Colonic mucosa (tissue), 4 donors: ENCODE results near the gene ETV6. TPM values are rescaled to one million over a fixed set of nuclear protein-coding genes. Genes with fewer than 3 reads are reported as not detected.

ENCODE experiments used
- DNase-seq: peaks from one replicate; pipeline ENCODE4 v3.0.0-alpha.2; 2020
- H3K27ac ChIP-seq: fragments of 200-600 bp; one replicate; pipeline ENCODE4 v1.8.0; 2021
- H3K27me3 ChIP-seq: fragments of 200-600 bp; one replicate; pipeline ENCODE4 v1.8.0; 2021
- H3K36me3 ChIP-seq: fragments of 200-600 bp; one replicate; pipeline ENCODE4 v1.8.0; 2021
- H3K4me1 ChIP-seq: fragments of 200-600 bp; one replicate; pipeline ENCODE4 v1.8.0; 2021; ENCODE audit warnings: mild to moderate bottlenecking
- H3K4me3 ChIP-seq: fragments of 200-600 bp; one replicate; pipeline ENCODE4 v1.8.0; 2021
- H3K9ac ChIP-seq, 2 donors: one replicate each; pipeline ENCODE4 v1.7.0; 2013; ENCODE audit warnings: control low read depth in 2 of 2, low read depth in 2 of 2, low read length in 2 of 2
- H3K9me3 ChIP-seq: fragments of 200-600 bp; one replicate; pipeline ENCODE4 v1.8.0; 2021
- intact Hi-C: fragments of 100-400 bp; cut with DNase I; formaldehyde crosslinking; loops from one replicate; pipeline ENCODE4 v1.14.1; 2022
- total RNA-seq, 2 donors: library from RNA; stranded (reverse); fragmentation: NEBNext Ultra II Directional in 1 of 2; extraction: Animal tissue kit (Norgen Biotek cat#: 25700) in 1 of 2; gene quantifications; one replicate each; pipeline ENCODE4 v1.2.1, GENCODE V29; 2021
- TF ChIP-seq, protein P1 (sequence below): fragments of 200-600 bp; IDR thresholded peaks from one replicate; pipeline ENCODE4 v1.8.0; 2022; ENCODE audit warnings: antibody characterized with exemption, mild to moderate bottlenecking
- donor health status: healthy.
- donor health status: DM: no; HTN: no; CAD: no.
- donor health status: DM: no; HTN: no; CAD: no.

Gene ETV6
- total RNA-seq, 2 donors from 2014 or later = 49.2 to 73.1 TPM

DNA sequence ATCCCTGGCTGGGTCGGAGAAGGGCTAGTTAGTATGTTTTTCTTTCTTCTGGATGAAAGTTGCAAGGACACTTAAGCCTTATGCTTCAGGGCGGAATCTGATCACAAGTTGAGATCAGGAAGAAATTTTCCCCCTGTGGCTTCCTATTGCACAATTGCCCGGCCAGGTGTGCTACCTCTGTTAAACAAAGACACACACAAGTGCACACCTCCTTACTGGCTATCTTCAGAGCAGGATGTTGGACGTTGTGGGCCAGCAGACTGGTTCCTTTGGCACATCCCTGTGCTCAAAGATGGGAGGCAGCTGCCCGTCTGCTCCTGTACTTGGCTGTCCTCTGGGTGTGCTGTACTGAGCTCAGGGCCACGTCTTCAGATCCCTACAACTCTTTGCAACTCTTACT is 19.1 kb downstream of the ETV6 start:
- no peak for DNase-seq
- Histone ChIP-seq H3K27me3 (no peaks in the 10 kb centered on the region), H3K27ac (no peak overlapping the region), H3K9ac (no peak overlapping the region), H3K4me3 (no peak overlapping the region), H3K4me1 (no peaks in the 10 kb centered on the region), H3K36me3 (no peaks in the 10 kb centered on the region), H3K9me3 (no peaks in the 10 kb centered on the region)
- intact Hi-C loops = no loop called here
- TF ChIP-seq, protein P1, sequence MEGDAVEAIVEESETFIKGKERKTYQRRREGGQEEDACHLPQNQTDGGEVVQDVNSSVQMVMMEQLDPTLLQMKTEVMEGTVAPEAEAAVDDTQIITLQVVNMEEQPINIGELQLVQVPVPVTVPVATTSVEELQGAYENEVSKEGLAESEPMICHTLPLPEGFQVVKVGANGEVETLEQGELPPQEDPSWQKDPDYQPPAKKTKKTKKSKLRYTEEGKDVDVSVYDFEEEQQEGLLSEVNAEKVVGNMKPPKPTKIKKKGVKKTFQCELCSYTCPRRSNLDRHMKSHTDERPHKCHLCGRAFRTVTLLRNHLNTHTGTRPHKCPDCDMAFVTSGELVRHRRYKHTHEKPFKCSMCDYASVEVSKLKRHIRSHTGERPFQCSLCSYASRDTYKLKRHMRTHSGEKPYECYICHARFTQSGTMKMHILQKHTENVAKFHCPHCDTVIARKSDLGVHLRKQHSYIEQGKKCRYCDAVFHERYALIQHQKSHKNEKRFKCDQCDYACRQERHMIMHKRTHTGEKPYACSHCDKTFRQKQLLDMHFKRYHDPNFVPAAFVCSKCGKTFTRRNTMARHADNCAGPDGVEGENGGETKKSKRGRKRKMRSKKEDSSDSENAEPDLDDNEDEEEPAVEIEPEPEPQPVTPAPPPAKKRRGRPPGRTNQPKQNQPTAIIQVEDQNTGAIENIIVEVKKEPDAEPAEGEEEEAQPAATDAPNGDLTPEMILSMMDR = no peak

DNA sequence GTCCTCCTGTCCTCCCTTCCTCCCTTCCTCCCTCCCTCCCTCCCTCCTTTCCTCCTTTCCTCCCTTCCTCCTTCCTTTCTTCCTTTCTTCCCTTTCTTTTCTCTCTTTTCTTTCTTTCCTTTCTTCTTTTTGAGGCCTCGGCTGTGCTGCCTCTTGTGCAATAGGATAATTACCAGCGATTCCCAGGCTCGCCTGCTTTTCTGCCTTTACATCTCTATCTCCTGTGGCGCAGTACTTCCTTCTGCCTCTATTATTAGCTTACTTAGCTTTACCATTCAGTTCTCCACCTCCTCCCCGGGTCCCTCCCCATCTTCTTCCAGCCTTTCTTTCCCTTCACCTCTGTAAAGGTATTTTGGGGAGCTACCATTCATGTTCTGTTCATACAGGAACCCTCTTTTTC is 19.9 kb downstream of the ETV6 start:
- TF ChIP-seq, protein P1 = no peak
- no peak overlapping the region for H3K27ac ChIP-seq
- H3K27me3 ChIP-seq = no peaks in the 10 kb centered on the region
- H3K4me1 ChIP-seq = no peaks in the 10 kb centered on the region
- intact Hi-C loops = no loop called here
- no peaks in the 10 kb centered on the region for H3K36me3 ChIP-seq
- DNase-seq = no peak
- no peak overlapping the region for H3K9ac ChIP-seq
- H3K4me3 ChIP-seq = no peak overlapping the region
- H3K9me3 ChIP-seq = no peaks in the 10 kb centered on the region

DNA sequence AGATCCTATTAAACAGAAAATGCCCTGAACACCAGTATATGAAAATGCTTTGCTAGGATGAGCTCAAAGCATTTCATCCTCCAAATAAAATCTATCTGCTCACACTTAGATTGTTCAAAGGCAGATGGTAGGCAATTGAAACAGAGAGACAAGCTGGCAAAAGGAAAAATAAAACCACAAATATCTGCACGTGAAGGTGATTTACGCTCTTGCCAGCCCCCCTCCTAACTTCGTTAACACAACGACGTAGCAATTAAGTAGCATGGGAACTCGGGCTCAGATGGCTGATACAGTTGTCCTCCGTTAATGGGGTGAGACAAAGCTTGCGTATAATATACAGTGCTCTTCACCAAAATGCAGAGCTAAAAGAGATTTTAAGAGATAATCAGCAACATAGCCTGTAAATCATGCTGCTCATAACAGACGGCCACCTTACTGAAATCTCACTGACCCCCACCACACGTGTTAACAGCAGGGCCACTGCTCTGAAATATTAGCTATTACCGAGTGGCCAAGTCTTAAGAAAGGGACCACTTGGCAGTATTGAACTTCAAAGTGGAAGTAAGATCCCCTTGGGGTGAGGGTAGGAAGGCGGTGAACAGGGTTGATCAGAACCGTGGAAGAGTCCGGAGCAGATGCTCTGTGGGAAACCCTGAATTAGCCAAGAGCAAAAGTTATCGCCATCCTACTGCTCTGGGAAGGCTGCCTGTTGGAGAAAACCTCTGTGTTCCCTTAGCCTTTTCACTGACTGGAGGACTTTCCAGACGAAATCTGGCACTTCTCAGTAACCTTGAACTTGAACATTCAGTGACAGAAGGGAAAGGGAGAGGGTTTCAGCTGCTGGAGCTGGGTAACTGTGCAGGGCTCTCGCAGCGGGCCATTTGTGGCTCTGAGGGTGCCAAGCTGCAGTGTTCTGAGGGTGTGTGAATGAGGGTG is 23.1 kb downstream of the ETV6 start:
- Histone ChIP-seq H3K4me3 (no peak overlapping the region), H3K27me3 (no peaks in the 10 kb centered on the region), H3K4me1 (no peaks in the 10 kb centered on the region), H3K36me3 (no peaks in the 10 kb centered on the region), H3K27ac (no peak overlapping the region), H3K9ac (no peak overlapping the region), H3K9me3 (no peaks in the 10 kb centered on the region)
- intact Hi-C loops = no loop called here
- TF ChIP-seq, protein P1 = no peak
- no peak for DNase-seq

DNA sequence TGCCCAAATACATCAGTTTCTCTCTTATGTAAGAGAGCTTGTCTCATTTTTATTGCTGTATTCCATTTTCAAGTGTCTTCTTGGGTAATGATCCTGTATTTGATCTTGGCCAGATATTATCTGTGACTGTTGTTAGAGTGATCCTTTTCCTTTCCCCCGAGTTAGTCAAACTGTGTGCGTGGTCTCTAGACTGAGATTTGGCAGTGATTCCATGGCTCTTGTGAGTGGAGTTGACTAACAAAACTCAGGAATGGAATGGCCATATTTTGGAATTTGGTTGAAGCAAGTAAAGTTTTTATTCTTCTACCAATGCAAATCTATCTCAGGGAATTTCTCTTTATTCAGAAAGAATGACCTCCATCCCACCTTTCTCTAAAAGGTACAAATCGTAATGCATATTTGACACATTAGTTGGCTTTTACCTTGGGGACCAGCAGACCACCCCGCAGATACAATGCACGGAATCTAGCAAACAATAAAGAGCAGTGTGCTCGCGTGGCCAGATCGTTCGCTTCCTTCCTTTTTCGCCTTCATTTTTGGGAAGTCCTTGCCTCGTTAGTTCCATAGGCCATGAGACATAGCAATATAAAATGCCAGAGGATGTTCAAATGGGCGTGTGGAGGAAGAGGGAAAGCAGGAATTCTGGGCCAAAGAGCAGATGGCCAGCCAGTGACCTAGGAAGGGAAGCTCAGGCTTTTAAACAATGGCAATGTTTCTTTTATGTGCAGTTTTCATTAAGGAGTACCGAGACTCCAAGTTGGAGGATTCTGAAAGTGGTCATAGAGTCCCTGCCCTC is 24.4 kb downstream of the ETV6 start:
- Histone ChIP-seq H3K27ac (no peak overlapping the region), H3K4me1 (no peaks in the 10 kb centered on the region), H3K4me3 (no peak overlapping the region), H3K9ac (no peak overlapping the region), H3K9me3 (no peaks in the 10 kb centered on the region), H3K27me3 (no peaks in the 10 kb centered on the region), H3K36me3 (no peaks in the 10 kb centered on the region)
- TF ChIP-seq, protein P1 = no peak
- intact Hi-C loops = no loop called here
- no peak for DNase-seq

DNA sequence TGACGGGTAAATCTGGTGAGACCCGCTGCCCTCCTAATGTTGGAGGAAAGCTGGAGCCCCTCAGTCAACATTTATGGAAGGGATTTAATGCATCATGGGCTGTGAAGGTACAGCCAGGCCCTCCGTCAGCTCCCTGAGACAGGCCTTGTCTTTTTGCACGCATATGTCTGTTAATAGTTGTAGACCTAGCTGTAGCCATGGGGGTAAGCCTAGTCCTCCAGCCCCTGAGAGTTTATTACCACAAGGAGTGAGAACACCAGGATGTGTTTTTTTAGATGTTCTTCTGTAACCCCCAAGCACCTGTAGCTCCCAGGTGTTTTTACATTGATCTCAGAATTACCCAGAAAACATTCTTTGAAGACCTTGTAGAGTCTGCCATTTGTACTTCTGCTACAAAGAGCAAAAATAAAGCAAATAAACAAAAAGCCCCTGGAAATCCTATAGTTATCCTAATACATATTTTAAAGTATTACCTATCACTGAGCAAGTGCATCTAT is 25.5 kb downstream of the ETV6 start:
- H3K27me3 ChIP-seq = no peaks in the 10 kb centered on the region
- TF ChIP-seq, protein P1 = no peak
- H3K27ac ChIP-seq = no peak overlapping the region
- intact Hi-C loops = no loop called here
- DNase-seq = no peak
- no peaks in the 10 kb centered on the region for H3K36me3 ChIP-seq
- no peaks in the 10 kb centered on the region for H3K4me1 ChIP-seq
- H3K9me3 ChIP-seq = no peaks in the 10 kb centered on the region
- H3K4me3 ChIP-seq = no peak overlapping the region
- H3K9ac ChIP-seq = no peak overlapping the region
